Upper lobe of left lung (tissue), 6 donors: ENCODE data around the gene HPSE. TPM values are rescaled to one million over a fixed set of nuclear protein-coding genes. Genes with fewer than 3 reads are reported as not detected.

Experiments
- ATAC-seq, 2 donors: fragments of 200-7000 bp; cut with Tn5 transposase; one replicate each; pipeline ENCODE4 v1.9.1; 2022; ENCODE audit warnings: mild to moderate bottlenecking in 2 of 2, moderate library complexity in 2 of 2; ENCODE audit not compliant: low FRiP score in 2 of 2
- DNase-seq, 2 donors: peaks; one replicate each; pipeline ENCODE4 v3.0.0-alpha.2; 2019 to 2020
- H3K27ac ChIP-seq, 4 donors: fragments of 200-600 bp; sonication (generic); one replicate each; pipeline ENCODE4 v1.5.1; 2016 to 2019
- H3K27me3 ChIP-seq, 4 donors: fragments of 200-600 bp; sonication (generic); one replicate each; pipeline ENCODE4 v1.5.1; 2017 to 2019
- H3K36me3 ChIP-seq, 4 donors: fragments of 200-600 bp; sonication (generic); one replicate each; pipeline ENCODE4 v1.5.1; 2016 to 2019
- H3K4me1 ChIP-seq, 4 donors: fragments of 200-600 bp; sonication (generic); one replicate each; pipeline ENCODE4 v1.5.1; 2018 to 2019
- H3K4me3 ChIP-seq, 4 donors: fragments of 200-600 bp; sonication (generic); one replicate each; pipeline ENCODE4 v1.5.1; 2017 to 2019; ENCODE audit warnings: mild to moderate bottlenecking in 2 of 4, moderate library complexity in 1 of 4
- H3K9me3 ChIP-seq, 4 donors: fragments of 200-600 bp; sonication (generic); one replicate each; pipeline ENCODE4 v1.5.1; 2018 to 2019
- CTCF ChIP-seq, 6 experiments: fragments of 450-650 bp in 4 of 6; fragments of 200-600 bp in 2 of 6; sonication (generic) in 2 of 6; IDR thresholded peaks; one replicate each; pipeline ENCODE4 v1.5.1; 2016 to 2019; ENCODE audit warnings: antibody characterized with exemption in 6 of 6
- EP300 ChIP-seq, 4 donors: sonication (generic); formaldehyde crosslinking; IDR thresholded peaks; one replicate each; pipeline ENCODE4 v1.5.1; 2017; ENCODE audit warnings: antibody characterized with exemption in 4 of 4, control low read depth in 2 of 4
- POLR2A ChIP-seq, 4 donors: fragments of 450-650 bp; IDR thresholded peaks; one replicate each; pipeline ENCODE4 v1.5.1; 2016 to 2017; ENCODE audit warnings: antibody characterized with exemption in 4 of 4, mild to moderate bottlenecking in 2 of 4
- POLR2AphosphoS5 ChIP-seq, 2 donors: sonication (generic); formaldehyde crosslinking; IDR thresholded peaks; one replicate each; pipeline ENCODE4 v1.5.1; 2017; ENCODE audit warnings: antibody characterized with exemption in 2 of 2
- WGBS, 2 donors: methylation state at CpG; one replicate each; pipeline ENCODE4 v1.1.5; 2017 to 2018; 5-methylcytosine and 5-hydroxymethylcytosine counted together
- total RNA-seq, 6 donors: library from RNA; depleted of rRNA in 4 of 6; stranded (reverse); fragments of >200 nt in 4 of 6; gene quantifications; one replicate each; pipeline versions ENCODE4 v1.1.0 to v1.2.1, GENCODE V29; 2016 to 2021
- donor health status: DM: no; HTN: no; CAD: no; lungs with moderate emphysema.
- donor health status: DM: no; HTN: yes; CAD: no; lungs with severe emphysema.

Gene HPSE
- total RNA-seq, 6 donors from 2014 or later, result 2.1 to 9.1 (median 5.2) TPM

GRCh38 chr4:83371936-83372335 lies 37.3 kb upstream of the HPSE start:
- Histone ChIP-seq H3K4me3 (no peak overlapping the region), H3K36me3 (no peaks in the 10 kb centered on the region), H3K27me3 (no peaks in the 10 kb centered on the region), H3K27ac (no peak overlapping the region), H3K9me3 (no peaks in the 10 kb centered on the region), H3K4me1 (no peaks in the 10 kb centered on the region)
- WGBS, 2 donors, result 83 to 85% methylated on average over 1 of the region's 1 CpG
- DNase-seq (no peak), ATAC-seq (no peak)
- no peak for TF ChIP-seq POLR2A (IDR thresholded peaks at IDR 0.05)

DNA sequence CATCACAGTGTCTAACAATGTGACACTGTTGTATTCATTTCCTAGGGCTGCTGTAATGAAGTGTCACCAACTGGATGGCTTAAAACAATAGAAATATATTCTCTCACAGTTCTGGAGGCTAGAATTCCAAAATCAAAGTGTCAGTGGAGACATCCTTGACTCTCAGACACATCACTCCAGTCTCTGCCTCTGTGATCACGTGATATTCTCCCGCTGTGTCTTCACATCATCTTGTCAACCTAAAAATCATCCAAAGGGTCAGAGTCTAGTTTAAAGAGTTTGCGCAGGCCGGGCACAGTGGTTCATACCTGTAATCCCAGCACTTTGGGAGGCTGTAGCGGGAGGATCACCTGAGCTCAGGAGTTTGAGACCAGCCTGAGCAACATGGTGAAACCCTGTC lies 36.6 kb upstream of the HPSE start:
- ATAC-seq, result no peak
- no peaks in the 10 kb centered on the region for H3K27me3 ChIP-seq
- WGBS, 2 donors, result 87 to 88% methylated on average over 5 of the region's 5 CpGs

GRCh38 chr4:83370640-83370906 lies 35.9 kb upstream of the HPSE start:
- no peak for DNase-seq
- Histone ChIP-seq H3K4me3 (no peak overlapping the region), H3K4me1 (no peaks in the 10 kb centered on the region), H3K27me3 (no peaks in the 10 kb centered on the region), H3K27ac (no peak overlapping the region), H3K9me3 (no peaks in the 10 kb centered on the region), H3K36me3 (no peaks in the 10 kb centered on the region)
- 38% methylated on average over 1 of the region's 1 CpG; no CpG with 5 or more reads in 1 of the 2 donors for WGBS, 2 donors
- no peak for TF ChIP-seq POLR2AphosphoS5 (IDR thresholded peaks at IDR 0.05)
- TF ChIP-seq EP300 (IDR thresholded peaks at IDR 0.05), result no peak
- peak; percentile 31 to 42 for ATAC-seq

More for the DNA sequence above, 36.6 kb upstream of the HPSE start:
- no peaks in the 10 kb centered on the region for H3K9me3 ChIP-seq
- no peak for TF ChIP-seq EP300 (IDR thresholded peaks at IDR 0.05)
- no peaks in the 10 kb centered on the region for H3K4me1 ChIP-seq
- H3K27ac ChIP-seq, result no peak overlapping the region
- no peak overlapping the region for H3K4me3 ChIP-seq
- H3K36me3 ChIP-seq, result no peaks in the 10 kb centered on the region
- no peak for DNase-seq

DNA sequence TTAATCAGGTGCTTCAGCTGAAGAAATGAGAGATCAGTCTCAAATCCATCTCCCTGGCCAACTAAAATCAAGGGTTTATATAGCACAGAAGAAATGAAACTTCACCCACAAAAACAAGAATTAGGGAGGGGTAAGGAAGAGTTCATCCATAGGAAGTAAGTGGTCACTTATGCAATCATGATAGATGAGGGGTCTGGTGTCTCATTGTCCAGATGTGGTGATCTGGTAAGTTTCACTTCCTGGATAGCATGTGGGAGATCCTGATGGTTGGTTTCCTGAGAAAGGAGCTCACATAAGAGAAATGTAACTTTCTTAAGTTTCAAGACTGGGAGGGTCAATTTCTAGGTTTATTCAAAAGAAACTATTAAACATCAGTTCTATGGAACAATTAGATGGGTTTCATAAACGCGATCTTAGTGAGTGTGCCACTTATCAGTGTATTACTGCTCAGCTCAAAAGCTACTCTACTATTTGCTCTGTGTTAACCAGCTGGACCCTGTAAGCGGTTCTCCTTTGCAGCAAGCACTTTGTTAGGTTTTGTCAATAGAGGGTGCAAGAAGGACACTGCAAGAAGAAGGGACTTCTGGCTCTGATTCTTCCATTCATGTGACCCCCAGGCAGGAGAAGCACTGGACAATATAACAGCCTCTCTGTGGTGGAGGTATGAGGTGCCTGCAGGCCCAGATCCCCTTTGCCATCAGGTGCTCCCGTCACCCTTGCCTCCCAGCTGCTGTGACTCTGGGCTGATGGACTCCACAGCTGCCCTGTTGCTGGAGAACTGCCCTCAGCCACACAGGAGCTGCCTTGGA lies 35.4 kb upstream of the HPSE start:
- WGBS, 2 donors, result 59 to 61% methylated on average over 4 of the region's 4 CpGs
- no peaks in the 10 kb centered on the region for H3K9me3 ChIP-seq
- no peaks in the 10 kb centered on the region for H3K27me3 ChIP-seq
- no peak overlapping the region for H3K27ac ChIP-seq
- no peaks in the 10 kb centered on the region for H3K4me1 ChIP-seq
- no peak for TF ChIP-seq CTCF (IDR thresholded peaks at IDR 0.05)
- no peak for TF ChIP-seq POLR2AphosphoS5 (IDR thresholded peaks at IDR 0.05)
- no peak for TF ChIP-seq POLR2A (IDR thresholded peaks at IDR 0.05)
- no peak for TF ChIP-seq EP300 (IDR thresholded peaks at IDR 0.05)
- H3K4me3 ChIP-seq, result no peak overlapping the region
- no peaks in the 10 kb centered on the region for H3K36me3 ChIP-seq
- ATAC-seq (peak in 1 of 2 donors; percentile 74), DNase-seq (no peak)

DNA sequence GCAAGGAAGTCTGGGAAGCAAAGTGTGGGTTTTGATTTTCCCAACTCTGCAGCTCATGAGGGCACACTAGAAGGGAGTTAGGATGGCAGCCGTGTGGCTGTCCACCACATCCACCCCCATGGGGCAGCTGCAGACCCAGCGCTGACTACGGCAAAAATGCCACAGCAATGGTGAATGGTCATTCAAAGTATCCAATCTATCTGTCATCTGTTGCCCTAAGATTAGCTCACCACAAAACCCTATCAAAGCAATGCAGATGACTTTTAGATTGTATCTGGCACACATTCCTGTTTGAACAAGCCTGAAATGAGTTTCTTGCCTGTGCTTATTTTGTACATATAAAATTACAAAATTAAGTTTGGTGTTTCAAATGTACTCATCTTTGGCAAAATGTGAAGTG lies 29.7 kb upstream of the HPSE start:
- H3K27me3 ChIP-seq, result no peaks in the 10 kb centered on the region
- no peak for TF ChIP-seq POLR2AphosphoS5 (IDR thresholded peaks at IDR 0.05)
- TF ChIP-seq EP300 (IDR thresholded peaks at IDR 0.05), result no peak
- TF ChIP-seq POLR2A (IDR thresholded peaks at IDR 0.05), result no peak
- TF ChIP-seq CTCF (IDR thresholded peaks at IDR 0.05), result no peak
- no peaks in the 10 kb centered on the region for H3K4me1 ChIP-seq
- no peaks in the 10 kb centered on the region for H3K9me3 ChIP-seq
- no peak overlapping the region for H3K27ac ChIP-seq
- H3K4me3 ChIP-seq, result no peak overlapping the region
- 58 to 71% methylated on average over 1 to 3 of the region's 3 CpGs for WGBS, 2 donors
- DNase-seq, result no peak
- no peaks in the 10 kb centered on the region for H3K36me3 ChIP-seq
- ATAC-seq, result no peak

DNA sequence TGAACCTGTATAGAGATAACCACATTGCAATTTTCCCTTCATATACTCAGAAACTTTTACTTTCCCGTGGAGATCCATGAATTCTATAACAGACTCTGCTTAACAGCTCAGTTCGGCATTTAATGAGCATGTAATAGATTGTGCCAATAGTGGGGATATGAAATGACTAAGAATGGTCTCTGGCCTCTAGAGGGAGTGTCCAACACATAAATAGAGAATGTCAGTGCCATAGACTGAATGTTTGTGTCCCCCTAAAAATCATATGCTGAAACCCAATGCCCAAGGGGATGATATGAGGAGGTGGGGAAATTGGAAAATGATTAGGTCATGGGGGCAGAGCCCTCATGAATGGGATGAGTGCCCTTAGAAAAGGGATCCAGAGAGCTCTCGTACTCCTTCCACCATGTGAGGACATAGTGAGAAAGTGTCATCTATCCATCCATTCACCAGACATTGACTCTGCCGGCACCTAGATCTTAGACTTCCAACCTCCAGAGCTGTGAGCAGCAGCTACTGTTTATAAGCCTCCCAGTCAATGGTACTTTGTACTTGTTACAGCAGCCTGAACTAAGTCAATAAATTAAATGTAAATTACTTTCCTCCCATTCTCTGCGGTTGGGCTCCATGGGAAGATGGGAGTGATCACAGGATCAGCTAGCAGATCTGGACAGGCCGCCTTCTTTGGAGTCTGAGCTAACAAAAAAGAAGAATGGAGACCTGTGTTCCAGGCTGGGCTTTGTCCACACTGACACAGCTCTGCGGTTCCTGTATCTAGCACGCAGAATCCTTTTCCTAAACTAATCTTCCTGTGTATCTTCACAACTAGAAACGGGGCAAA lies 28.1 kb upstream of the HPSE start:
- DNase-seq, result no peak
- Histone ChIP-seq H3K27me3 (no peaks in the 10 kb centered on the region), H3K9me3 (no peaks in the 10 kb centered on the region), H3K36me3 (no peaks in the 10 kb centered on the region), H3K4me3 (no peak overlapping the region), H3K27ac (no peak overlapping the region), H3K4me1 (peaks cover 0 to under 1% (median 0%) of the 10 kb centered on the region in 4 donors)
- TF ChIP-seq POLR2AphosphoS5 (IDR thresholded peaks at IDR 0.05) (no peak), EP300 (IDR thresholded peaks at IDR 0.05) (no peak), POLR2A (IDR thresholded peaks at IDR 0.05) (no peak), CTCF (IDR thresholded peaks at IDR 0.05) (peak in 1 of 6 experiments; percentile 20)
- peak in 1 of 2 donors; percentile 76 for ATAC-seq
- 78 to 86% methylated on average over 9 of the region's 9 CpGs for WGBS, 2 donors
